Mammary epithelial cell (primary cell): ENCODE data around the gene TMEFF2.

Experiments used
- CTCF ChIP-seq, 2 donors: IDR thresholded peaks in 1 of 2; conservative IDR thresholded peaks in 1 of 2; 2 replicates each; pipeline ENCODE4 v1.5.1; 2011 to 2012; ENCODE audit warnings: inconsistent platforms in 2 of 2, low read length in 2 of 2, mild to moderate bottlenecking in 2 of 2, control low read depth in 1 of 2, low read depth in 1 of 2; ENCODE audit not compliant: insufficient read depth in 1 of 2; ENCODE audit errors: extremely low read depth in 1 of 2
- EZH2 ChIP-seq: IDR thresholded peaks from 2 replicates; pipeline ENCODE4 v1.6.1; 2012; ENCODE audit warnings: low read length, inconsistent platforms, borderline replicate concordance

DNA sequence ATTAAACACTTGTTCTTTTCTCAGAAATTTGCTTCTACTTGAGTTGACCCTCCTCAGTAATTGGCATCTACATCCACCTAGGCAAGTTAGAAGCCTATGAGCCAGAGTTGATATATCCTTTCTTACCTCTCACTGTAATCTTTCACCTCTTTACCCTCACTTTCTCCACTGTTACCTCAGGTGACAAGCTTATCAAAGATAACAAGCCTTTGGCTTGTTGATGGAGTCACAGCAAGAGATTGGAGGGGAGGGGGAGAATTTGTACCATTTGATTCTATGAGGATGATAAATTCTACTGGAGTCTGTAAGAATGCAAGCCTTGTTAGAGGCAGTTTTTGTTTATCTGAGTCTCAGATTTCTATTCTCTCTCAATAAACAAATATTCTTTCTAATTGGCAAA is 176.9 kb downstream of the TMEFF2 start:
- no peak for TF ChIP-seq CTCF (conservative IDR thresholded peaks at IDR 0.05 in 1 of 2, IDR thresholded peaks at IDR 0.05 in 1 of 2; ENCODE audit: extremely low read depth in 1 of 2, insufficient read depth in 1 of 2, low read depth in 1 of 2, low read length in 2 of 2)
- no peak for TF ChIP-seq EZH2
